Glomerular visceral epithelial cell (primary cell): ENCODE results near the gene CMSS1.

Experiments used
- DNase-seq: peaks from one replicate; pipeline ENCODE4 v3.0.0-alpha.2; 2016; ENCODE audit errors: extremely low spot score

The CMSS1 gene

DNA sequence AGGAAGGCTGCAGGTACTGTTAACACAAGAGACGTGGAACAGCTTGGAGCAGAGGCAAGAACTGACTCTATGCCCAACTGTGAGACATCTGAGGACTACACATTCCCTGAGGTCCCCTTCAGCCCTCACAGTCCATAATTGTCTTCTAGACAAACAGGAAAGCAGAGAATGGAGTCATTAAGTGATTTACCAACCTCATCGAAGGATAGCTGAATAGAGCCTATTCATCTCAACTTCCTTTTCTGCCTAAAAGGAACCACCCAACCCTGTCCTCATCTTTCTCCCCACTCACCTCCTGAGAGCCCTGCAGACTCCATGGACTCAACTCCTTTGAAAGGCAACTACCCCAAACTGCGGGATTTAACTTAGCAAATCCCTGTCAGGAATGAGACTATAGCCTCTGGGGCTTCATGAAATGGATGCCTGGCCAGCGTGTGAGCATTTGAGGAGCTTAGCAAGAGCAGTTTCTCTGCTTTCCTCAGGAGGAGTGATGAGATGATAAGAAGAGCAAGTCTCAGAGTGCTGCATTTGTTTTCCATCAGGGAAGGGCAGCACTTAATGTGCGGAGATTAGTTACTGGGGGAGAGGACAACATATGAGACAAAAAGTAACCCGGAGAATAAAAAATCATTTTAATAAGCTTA, 358.1 kb downstream of the CMSS1 start:
- DNase-seq = no peak

DNA sequence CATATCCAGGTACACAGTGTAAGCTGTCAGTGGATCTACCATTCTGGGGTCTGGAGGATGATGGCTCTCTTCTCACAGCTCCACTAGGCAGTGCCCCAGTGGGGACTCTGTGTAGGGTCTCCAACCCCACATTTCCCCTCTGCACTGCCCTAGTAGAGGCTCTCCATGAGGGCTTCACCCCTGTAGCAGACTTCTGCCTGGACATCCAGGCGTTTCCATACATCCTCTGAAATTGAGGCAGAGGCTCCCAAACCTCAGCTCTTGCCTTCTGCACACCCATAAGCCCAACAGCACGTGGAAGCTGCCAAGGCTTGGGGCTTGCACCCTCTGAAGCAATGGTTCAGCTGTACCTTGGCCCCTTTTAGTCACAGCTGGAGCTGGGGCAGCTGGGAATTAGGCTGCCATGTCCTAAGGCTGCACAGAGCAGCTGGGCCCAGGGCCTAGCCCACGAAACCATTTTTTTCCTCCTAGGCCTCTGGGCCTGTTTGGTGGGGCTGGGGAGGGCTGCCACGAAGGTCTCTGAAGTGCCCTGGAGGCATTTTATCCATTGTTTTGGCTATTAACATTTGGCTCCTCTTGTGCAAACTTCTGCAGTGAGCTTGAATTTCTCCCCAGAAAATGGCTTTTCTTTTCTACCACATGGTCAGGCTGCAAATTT, 362.2 kb downstream of the CMSS1 start:
- DNase-seq = no peak

DNA sequence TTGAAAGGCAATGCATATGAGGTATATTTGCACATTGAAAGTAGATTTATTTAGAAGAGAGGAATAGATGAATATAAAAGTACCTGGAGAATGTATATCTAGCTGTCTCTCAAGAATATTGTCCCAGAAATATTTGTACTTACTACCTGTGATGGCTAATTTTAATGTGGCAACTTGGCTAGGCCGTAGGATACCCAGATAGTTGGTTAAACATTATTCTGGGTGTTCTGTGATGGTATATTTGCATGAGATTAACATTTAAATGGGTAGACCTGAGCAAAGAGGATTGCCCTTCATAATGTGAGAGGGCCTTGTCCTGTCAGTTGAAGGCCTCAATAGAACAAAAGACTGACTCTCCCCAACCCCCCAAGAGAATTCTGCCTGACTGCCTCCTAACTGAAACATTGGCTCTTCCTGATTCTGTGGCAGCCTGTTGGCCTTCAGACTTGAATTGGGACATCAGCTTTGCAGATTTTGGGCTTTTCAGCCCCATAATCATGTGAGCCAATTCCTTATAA, 366.0 kb downstream of the CMSS1 start:
- no peak for DNase-seq

DNA sequence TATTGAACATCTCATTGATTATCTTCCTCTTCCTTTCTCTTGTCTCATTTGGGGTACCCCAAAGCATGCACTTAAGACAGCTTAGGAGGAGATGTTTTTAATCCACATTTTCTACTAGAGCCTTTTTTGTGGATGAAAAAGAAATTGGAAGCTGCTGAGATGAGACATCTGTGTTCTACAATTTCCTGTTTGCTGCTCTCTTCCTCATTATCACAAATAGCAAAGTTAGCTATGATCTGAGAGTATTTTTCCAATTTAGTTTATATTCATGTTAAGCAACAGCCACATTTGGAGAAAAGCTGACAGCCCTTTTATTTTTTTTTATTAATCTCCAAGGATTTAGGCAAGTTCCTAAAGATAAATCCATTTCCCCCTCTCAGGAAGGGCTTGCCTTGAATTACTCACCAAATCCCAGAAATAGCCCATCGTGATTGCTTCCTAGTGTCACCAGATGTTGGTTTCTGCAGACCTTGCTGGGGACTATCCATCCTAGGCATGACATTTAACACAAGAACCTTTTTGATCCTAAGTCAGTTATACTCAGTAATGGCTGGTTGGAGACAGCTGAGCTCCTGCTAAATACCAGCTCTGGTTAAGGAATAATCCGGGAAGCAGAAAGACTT, 367.4 kb downstream of the CMSS1 start:
- DNase-seq = no peak

DNA sequence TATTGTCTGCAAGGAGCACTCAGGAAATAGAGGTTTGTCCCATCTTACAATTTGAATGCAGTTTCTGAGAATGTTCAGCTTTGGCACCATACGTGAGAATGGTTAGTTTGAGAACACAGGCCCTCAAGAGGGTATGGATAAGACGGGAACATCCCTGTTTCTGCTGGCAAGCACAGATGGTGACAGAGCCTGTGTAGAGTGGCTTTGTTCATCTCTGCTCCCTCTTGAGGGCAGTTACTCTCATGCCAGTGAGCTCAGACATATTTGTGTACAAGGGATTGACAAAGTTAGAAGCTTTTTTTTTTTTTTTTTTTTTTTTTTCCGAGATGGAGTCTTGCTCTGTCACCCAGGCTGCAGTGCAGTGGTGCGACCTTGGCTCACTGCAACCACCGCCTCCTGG, 368.2 kb downstream of the CMSS1 start:
- DNase-seq = no peak

DNA sequence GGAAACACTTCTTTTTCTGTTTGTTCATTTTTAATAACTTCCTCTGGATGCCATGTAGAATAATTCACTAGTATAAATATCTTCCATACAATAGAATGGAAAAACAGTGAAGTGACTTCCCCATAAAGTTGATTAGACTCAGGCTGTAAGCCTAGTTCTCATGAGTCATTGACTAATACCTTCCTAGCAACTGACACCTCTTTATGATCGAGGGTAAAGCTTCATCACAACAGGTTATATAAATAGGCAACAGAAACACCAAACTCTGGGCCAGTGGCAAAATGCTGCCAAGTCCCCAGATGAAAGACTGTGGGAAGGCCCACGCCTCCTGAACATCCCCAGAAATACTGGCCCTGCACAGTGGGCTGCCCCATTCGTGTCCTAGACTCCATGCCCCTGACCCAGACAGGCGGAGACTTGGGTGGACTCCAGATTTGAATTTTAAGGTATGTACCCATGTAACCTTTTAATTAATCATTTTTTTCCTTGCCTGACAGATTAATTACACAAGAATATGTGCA, 371.8 kb downstream of the CMSS1 start:
- no peak for DNase-seq

DNA sequence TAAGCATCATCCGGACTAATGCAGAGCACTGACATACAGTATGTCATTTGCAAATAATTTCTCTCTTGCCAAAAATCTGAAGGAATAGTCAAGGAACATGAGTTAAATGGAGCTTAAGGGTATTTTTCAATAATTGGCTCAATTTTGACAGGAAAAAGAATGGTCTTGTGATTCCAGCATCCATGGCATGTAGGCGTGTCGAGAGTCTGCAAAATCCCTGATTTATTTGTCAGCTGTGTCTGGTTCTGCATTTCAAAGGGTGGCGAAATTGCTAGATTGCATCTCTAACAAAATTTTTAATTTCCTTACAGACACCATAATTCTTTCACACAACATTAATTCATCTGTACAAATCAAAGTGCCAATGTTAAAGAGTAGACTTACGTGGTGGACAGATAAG, 377.7 kb downstream of the CMSS1 start:
- no peak for DNase-seq

DNA sequence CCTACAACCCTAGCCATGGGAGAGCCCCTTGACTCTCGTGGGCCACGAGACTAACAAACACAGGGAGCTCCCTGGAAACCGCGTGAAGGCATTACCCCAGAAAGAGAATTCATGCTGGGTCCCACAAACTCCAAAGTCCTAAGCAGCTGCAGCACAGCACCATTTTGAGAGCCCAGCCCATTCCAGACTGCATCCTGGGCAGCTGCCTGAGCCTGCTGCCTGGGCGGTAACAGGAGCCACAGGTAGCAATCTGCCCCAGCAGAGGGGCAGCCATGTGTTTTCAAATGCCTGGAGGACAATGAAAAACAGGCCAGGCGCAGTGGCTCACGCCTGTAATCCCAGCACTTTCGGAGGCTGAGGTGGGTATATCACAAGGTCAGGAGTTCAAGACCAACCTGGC, 380.2 kb downstream of the CMSS1 start:
- DNase-seq = no peak

DNA sequence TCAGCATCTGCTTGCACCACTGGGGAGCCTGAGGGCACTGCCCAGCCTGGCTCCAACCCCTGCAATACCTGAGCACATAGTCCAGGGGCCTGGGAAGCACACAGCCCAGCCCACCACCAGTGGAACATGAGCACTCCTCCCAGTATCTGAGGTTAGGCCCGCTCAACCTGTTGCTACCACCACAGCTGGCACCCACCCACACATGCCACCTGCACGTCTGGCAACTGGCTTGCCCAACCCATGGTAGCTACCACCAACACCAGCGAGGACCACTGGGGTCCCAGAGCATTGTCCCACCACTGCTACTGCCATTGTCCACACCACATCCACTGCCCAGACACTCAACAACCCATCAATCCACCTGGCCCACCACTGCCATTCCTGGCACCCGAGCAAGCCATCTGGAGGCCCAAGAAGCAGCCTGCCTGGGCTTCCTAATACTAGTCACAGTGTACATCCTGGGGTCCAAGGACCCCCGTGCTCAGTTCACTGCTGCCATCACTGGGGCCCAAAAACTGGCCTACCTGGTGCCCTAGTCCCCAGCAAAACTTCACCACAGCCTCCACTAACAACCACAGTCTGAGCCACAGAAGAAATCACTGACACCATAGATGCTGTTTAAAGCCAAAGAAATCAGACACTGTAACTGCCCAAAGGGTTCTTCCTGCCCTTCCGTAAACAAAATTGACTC, 381.1 kb downstream of the CMSS1 start:
- DNase-seq = no peak

DNA sequence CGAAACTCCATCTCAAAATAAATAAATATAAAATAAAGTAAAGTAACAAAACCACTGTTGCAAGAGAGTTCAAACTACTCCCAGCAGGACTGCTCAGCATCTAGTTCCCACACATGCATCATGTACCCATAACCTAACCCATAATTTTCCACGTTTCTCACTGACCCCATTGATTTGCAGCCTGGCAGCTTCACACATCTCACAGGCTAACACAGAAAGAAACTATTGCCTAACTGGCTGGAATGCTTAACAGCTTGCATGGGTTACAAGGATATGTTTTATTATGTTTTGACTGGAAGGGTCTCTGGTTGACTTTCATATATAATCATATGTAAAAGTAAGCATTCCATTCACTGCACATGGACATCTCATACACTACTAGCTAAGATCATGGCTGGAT, 387.5 kb downstream of the CMSS1 start:
- DNase-seq = no peak

DNA sequence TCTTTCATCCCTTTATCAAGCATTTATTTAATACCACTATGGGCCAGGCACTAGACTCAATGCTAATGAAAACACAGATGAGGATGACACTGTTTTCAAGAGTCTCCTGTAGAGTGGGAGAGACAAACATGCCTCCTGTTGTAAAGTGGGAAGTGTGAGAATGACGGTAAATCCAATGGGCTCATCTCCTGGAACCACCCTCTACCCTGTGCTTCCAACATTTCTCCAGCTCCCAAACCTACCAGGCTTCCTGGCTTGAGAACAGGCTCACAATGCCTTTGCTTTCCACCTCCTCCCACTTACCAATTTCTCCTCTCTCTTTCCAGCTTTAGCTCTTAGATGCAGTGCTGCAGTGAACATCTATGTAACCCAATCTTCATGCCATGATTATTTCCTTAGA, 389.0 kb downstream of the CMSS1 start:
- no peak for DNase-seq

DNA sequence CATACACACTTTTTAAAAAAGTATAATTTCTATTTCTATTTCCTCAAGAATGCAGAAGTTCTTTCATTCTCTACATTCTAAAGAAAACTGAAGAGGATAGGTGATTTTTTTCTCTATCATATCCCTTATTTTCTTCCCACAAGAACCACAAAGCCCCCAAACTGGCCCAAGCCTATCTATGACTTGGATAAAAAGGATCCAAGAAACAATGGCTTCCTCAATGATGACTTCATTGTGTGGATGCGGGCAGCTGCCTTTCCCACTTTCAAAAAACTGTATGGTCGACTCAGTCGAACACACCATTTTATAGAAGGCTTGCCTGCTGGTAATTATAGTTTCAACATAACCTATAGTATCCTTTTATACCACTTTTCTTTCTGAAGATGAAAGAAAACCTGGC, 390.2 kb downstream of the CMSS1 start:
- no peak for DNase-seq

DNA sequence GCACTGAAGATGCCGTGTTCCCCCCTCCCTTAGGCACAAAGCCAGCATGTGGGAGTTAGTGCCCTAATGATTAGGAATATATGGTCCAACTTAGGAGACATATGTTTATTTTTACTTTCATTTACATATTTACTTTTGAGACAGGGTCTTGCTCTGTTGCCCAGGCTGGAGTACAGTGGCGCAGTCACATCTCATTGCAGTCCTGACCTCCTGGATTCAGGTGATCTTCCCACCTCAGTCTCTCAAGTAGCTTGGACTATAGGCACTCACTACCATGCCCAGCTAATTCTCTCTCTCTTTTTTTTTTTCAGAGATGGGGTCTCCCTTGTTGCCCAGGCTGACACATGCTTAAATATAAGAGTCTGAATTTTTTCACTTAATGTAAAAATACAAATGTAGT, 391.5 kb downstream of the CMSS1 start:
- DNase-seq = no peak

DNA sequence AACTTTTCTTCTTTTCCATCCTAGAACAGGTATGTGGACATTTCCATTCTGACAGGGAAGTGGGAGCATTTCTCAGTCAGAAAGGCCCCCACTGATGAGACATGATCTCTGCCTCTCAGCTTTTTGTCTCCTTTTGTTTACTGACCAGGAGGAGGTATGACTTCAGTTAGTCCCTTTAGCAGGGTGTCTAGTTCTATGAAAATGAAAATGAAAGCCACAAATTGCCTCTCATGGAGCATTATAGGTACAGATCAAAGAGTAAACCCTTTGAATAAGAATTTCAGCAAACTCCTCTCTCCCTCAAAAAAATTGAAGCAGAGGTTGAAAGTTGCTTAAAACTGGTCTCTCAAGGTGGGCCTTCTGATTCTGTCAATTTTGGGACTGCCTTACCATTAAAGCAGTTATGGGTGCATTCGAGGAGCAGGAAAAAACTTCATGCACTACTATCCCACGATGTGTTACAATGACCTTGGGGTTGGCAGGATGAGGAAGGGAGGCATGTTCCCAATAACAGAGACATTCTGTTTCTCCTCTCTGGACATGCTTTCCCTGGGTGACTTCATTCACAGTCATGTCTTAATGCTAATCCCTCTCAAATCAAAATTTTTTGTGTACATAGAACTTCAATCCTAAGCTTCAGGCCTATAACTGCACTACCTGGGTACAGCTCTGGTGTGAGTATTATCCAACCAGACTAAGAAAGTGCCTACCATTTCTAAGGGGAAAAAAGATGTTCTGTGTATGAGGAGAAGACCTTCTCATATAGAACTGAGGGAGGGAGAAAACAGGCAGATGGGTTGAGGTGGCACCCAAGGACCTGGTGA, 392.5 kb downstream of the CMSS1 start:
- DNase-seq = no peak

DNA sequence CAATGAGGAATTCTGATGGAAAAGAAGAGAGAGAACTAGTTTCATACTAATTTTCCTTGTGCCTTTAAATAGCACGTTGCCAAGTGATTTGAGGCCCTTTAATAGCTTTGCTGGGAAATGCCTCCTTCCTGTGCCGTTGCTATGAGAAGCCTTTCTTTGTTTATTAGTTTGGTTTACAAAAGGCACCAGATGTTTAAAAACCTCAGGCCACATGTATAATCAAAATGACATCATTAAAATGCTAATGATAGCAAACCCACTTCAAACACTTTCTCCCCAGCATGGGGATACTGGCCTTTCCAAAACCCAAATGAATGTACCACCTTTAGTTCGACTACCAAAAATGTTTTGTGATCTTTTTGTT, 393.1 kb downstream of the CMSS1 start:
- peak; percentile 9 for DNase-seq

DNA sequence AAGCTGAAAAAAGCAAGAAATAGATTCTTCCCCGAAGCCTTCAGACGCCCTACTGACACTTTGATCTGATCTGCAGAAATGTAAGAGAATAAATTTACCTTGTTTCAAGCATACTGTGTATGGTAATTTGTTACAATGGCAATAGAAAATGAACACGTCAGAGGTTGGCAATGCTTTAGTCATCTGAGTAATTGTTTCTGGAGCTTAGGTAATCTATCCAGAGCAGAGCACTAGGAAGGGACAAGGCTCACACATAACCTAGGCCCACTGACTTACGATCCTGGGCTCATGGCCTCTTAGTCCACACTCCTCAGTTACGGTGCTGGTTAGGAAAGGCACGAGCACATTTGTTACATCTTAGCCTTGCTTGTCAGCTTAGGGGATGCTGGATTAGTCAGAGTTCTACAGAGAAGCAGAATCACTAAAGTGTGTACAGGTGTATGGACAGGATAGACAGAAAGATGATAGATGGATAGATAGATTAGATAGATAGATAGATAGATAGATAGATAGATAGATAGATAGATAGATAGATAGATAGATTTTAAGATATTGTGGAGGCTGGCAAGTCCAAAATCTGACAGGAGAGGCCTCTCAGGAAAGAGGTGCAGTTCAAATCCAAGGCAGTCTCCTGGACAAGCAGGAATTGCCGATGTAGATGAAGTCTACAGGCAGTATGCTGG, 396.4 kb downstream of the CMSS1 start:
- no peak for DNase-seq

DNA sequence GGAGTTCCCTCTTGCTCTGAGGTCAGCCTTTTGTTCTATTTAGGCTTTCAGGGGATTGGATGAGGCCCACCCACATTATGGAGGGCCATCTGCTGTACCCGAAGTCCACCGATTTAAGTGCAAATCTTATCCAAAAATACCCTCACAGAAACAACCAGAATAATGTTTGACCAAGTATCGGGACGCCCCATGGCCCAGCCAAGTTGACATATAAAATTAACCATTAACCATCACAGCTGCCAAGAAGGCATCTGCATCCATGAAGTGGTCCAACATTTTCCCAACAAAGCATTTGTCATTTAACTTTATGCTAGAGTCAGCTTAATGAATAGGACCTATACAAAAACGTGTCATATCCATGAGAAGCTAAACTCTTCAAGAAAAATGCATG, 396.9 kb downstream of the CMSS1 start:
- no peak for DNase-seq

DNA sequence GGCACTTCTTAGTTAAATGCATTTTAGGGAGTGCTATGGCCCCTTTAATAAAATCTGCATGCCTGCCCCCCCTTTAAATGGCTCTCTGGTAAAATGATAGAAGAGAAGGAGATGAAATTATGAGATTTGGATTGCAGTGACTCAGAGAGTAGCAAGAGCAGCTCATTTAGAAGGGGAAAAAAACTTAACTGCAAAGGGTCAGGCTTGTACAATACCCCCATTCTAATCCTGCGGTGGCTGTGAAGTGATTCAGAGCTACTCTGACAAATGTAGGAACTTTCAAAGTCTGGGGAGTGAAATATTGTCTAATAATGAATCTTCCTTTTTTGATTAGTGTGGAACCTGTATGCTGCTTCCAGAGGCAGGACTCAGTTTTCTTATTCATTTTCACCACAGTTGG, 399.1 kb downstream of the CMSS1 start:
- no peak for DNase-seq

DNA sequence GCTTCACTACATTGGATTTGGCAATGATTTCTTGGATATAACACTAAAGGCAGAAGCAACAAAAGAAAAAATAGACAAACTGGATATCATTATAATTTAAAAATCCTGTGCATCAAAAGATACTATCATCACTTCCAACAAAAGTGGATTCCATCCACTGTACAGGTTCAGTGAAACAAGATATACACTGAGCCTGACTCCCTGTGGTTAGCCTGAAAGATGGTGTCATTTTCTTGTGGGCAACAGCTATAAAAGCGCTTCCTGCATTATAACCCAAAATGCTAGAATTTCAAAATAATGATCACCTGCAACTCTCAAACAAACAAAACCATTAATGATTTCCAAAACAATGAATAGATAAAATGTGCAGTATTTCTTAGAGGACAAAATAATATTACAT, 403.5 kb downstream of the CMSS1 start:
- DNase-seq = no peak

DNA sequence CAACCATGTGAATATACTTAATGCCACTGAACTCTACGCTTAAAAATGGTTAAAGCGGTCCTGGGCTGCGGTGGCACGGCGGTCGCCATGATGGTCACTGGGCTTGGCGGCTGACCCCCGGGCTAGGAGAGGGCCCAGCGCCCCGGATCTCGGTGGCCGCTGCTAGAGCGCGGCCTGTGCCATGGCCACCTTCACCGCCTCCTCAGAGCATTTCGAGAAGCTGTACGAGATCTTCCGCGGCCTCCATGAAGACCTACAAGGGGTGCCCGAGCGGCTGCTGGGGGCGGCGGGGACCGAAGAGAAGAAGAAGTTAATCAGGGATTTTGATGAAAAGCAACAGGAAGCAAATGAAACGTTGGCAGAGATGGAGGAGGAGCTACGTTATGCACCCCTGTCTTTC, 407.5 kb downstream of the CMSS1 start:
- DNase-seq = no peak

DNA sequence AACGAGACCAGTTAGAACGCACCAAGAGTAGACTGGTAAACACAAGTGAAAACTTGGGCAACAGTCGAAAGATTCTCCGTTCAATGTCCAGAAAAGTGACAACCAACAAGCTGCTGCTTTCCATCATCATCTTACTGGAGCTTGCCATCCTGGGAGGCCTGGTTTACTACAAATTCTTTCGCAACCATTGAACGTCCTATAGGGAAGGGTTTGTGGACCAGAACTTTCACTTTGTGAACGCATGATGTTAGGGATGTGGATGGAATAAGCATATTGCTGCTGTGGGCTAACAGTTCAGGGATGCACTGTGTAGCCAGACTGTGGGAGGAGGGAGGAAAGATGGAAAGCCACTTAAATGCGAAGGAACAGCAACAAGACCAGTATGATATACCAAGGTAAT, 408.2 kb downstream of the CMSS1 start:
- no peak for DNase-seq
